NT2/D1 (cell line): ENCODE data around the gene BRD9.
"Not testable (repeated sequence)": the region's sequence is repeated elsewhere in the genome, so short reads cannot be mapped to it uniquely, and the experiment has no call there.

Experiments used
- DNase-seq: peaks from one replicate; pipeline ENCODE4 v3.0.0-alpha.2; 2011; ENCODE audit warnings: low read depth, low spot score
- H3K27me3 ChIP-seq: 2 replicates; pipeline ENCODE4 v1.6.0; 2011; ENCODE audit warnings: mild to moderate bottlenecking; ENCODE audit not compliant: insufficient read length, insufficient read depth
- H3K36me3 ChIP-seq: 2 replicates; pipeline ENCODE4 v1.6.1; 2011; ENCODE audit warnings: mild to moderate bottlenecking, low read length, mixed read lengths; ENCODE audit not compliant: insufficient read depth, insufficient read length
- H3K4me1 ChIP-seq: 2 replicates; pipeline ENCODE4 v1.5.1; 2011; ENCODE audit not compliant: insufficient read depth, insufficient read length
- H3K4me3 ChIP-seq: 2 replicates; pipeline ENCODE4 v1.5.1; 2011; ENCODE audit warnings: low read depth; ENCODE audit not compliant: insufficient read length
- H3K9ac ChIP-seq: 2 replicates; pipeline ENCODE4 v1.6.0; 2011; ENCODE audit warnings: low read depth; ENCODE audit not compliant: insufficient read length
- H3K9me3 ChIP-seq: 2 replicates; pipeline ENCODE4 v1.5.1; 2011; ENCODE audit warnings: mild to moderate bottlenecking, low read length; ENCODE audit not compliant: insufficient read depth
- SUZ12 ChIP-seq: IDR thresholded peaks from 2 replicates; pipeline ENCODE4 v1.6.1; 2011; ENCODE audit not compliant: insufficient read length, insufficient read depth; ENCODE audit errors: extremely low read depth
- YY1 ChIP-seq: IDR thresholded peaks from 2 replicates; pipeline ENCODE4 v1.6.1; 2011; ENCODE audit not compliant: insufficient read length, insufficient read depth
- ZNF274 ChIP-seq: IDR thresholded peaks from 2 replicates; pipeline ENCODE4 v1.6.1; 2011; ENCODE audit warnings: mild to moderate bottlenecking, low read depth, low read length

Gene BRD9

GRCh38 chr5:885529-885928 is 7.1 kb downstream of the BRD9 start:
- no peak overlapping the region for H3K9ac ChIP-seq
- peaks cover 100% of the 10 kb centered on the region for H3K36me3 ChIP-seq

DNA sequence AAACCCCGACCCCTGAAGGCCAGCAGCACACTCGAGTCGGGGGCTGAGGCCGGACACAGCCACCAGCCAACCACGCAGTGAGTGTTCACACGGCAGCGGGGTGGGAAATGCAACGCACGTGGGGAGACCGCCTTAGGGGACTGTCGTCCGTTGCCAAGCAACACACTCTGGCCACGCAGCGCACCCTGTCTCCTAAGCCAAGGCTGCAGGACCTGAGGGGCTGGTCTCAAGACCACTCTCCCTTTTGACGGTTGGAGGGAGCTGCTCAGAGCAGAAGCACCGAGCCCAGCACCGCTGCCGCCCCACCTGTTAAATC is 7.5 kb downstream of the BRD9 start:
- no peak overlapping the region for H3K9ac ChIP-seq
- no peak for DNase-seq
- TF ChIP-seq SUZ12 (no peak), YY1 (no peak), ZNF274 (no peak)
- H3K36me3 ChIP-seq: peaks cover 96% of the 10 kb centered on the region
- H3K9me3 ChIP-seq: no peaks in the 10 kb centered on the region; the same call in 1 of the 2 replicates
- H3K27me3 ChIP-seq: no peaks in the 10 kb centered on the region
- H3K4me3 ChIP-seq: no peak overlapping the region
- no peaks in the 10 kb centered on the region for H3K4me1 ChIP-seq

More at GRCh38 chr5:885529-885928, 7.1 kb downstream of the BRD9 start:
- no peaks in the 10 kb centered on the region for H3K27me3 ChIP-seq
- H3K9me3 ChIP-seq: no peaks in the 10 kb centered on the region; the same call in 1 of the 2 replicates
- H3K4me1 ChIP-seq: no peaks in the 10 kb centered on the region
- H3K4me3 ChIP-seq: no peak overlapping the region
- DNase-seq: no peak
- TF ChIP-seq SUZ12 (no peak), ZNF274 (no peak), YY1 (no peak)

- no peak overlapping the region for H3K9ac ChIP-seq
- TF ChIP-seq ZNF274 (no peak), SUZ12 (no peak), YY1 (no peak)
- H3K9me3 ChIP-seq: no peaks in the 10 kb centered on the region; the same call in 1 of the 2 replicates
- no peaks in the 10 kb centered on the region for H3K27me3 ChIP-seq
- H3K36me3 ChIP-seq: peaks cover 91% of the 10 kb centered on the region
- no peak overlapping the region for H3K4me3 ChIP-seq
- no peak for DNase-seq
- H3K4me1 ChIP-seq: no peaks in the 10 kb centered on the region
Observed at GRCh38 chr5:884345-885126, 8.1 kb downstream of the BRD9 start.

- TF ChIP-seq ZNF274: no peak
- H3K9me3 ChIP-seq: no peaks in the 10 kb centered on the region; the same call in 1 of the 2 replicates
- no peaks in the 10 kb centered on the region for H3K4me1 ChIP-seq
- H3K9ac ChIP-seq: no peak overlapping the region
- no peaks in the 10 kb centered on the region for H3K27me3 ChIP-seq
- DNase-seq: no peak
- H3K4me3 ChIP-seq: no peak overlapping the region
- H3K36me3 ChIP-seq: peaks cover 82% of the 10 kb centered on the region
Observed at GRCh38 chr5:883475-884181, 9.0 kb downstream of the BRD9 start.

- TF ChIP-seq YY1: no peak
- no peak for TF ChIP-seq ZNF274
- TF ChIP-seq SUZ12: no peak
- Histone ChIP-seq H3K36me3 (peaks cover 80% of the 10 kb centered on the region), H3K9ac (no peak overlapping the region), H3K4me1 (no peaks in the 10 kb centered on the region), H3K4me3 (no peak overlapping the region), H3K9me3 (no peaks in the 10 kb centered on the region; the same call in 1 of the 2 replicates), H3K27me3 (no peaks in the 10 kb centered on the region)
- no peak for DNase-seq
Observed at GRCh38 chr5:882253-883183, 10.1 kb downstream of the BRD9 start.

DNA sequence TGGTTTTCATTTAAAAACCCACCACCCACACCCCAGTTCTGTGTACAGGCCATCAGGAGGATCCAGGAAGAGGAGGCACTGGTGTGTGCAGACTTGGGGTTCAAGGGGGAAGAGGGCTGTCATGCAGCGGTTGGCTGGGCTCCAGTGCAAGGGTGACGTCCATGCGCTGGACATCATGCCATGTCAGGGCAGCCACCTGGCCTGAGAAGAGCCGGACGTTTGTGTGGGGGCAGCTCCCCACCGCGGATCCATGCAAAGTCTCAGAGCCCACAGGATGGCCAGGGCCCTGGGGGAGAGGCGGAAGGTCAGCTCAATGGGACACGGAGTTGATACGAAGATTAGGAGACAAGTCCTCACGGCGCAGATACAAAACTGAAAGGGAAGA is 11.1 kb downstream of the BRD9 start:
- no peak overlapping the region for H3K9ac ChIP-seq
- H3K4me1 ChIP-seq: no peaks in the 10 kb centered on the region
- no peaks in the 10 kb centered on the region; the same call in 1 of the 2 replicates for H3K9me3 ChIP-seq
- DNase-seq: no peak
- no peak overlapping the region for H3K4me3 ChIP-seq
- peaks cover 79% of the 10 kb centered on the region for H3K36me3 ChIP-seq
- H3K27me3 ChIP-seq: no peaks in the 10 kb centered on the region
- no peak for TF ChIP-seq YY1
- no peak for TF ChIP-seq ZNF274
- no peak for TF ChIP-seq SUZ12

- TF ChIP-seq ZNF274: no peak
- Histone ChIP-seq H3K9ac (no peak overlapping the region), H3K9me3 (no peaks in the 10 kb centered on the region; the same call in 1 of the 2 replicates), H3K4me3 (no peak overlapping the region), H3K4me1 (no peaks in the 10 kb centered on the region), H3K36me3 (peaks cover 79% of the 10 kb centered on the region), H3K27me3 (no peaks in the 10 kb centered on the region)
- no peak for DNase-seq
Observed at GRCh38 chr5:880816-881550, 11.6 kb downstream of the BRD9 start.

- not testable (repeated sequence) for H3K4me1 ChIP-seq, H3K4me3 ChIP-seq, H3K27me3 ChIP-seq, H3K9me3 ChIP-seq, DNase-seq, H3K9ac ChIP-seq
- H3K36me3 ChIP-seq: peaks cover 75% of the 10 kb centered on the region
Observed at GRCh38 chr5:878677-879076, 13.9 kb downstream of the BRD9 start.
